GM18520 (cell line): ENCODE measurements around the gene DLG2.

Source experiments
- ATAC-seq: cut with Tn5 transposase; IDR thresholded peaks from one replicate; pipeline ENCODE4 v1.9.1; 2021; ENCODE audit not compliant: unreplicated experiment

DLG2 gene

DNA sequence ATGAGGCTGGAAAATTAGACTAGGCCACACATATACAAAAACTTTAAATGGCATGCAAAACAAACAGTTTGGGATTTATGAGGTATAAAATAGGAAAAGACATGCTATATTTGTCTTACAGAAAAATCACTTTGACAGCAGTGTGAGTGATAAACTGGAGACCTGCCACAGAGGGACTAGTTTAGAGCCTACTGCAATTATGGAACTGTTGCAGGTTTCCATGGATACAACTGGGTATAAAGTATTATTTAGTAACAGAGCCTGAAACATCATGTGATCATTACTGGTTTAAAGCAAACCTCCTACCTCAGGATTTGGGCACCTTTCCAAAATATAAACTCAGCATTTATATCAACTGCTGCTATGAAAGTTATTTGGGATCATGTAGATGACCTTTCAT, 1032.5 kb downstream of the DLG2 start:
- ATAC-seq: no peak

DNA sequence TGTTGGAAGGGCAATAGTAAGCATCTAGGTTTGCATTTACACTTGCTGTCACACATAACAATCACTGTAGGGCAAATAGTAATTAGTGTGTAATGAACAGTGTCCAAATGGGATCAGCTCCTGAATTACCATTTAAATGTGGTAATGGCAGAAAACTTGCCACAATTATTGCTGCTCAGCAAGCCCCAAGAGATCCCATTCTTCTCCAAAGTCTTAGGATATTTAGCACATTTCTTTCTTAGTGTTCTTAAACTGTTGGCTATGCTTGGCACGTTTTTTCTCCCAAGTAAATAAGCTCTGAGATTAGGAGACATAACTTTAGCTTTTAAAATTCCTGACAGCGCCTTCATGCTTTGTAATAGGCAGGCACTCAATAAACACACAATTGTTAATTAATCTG, 1037.0 kb downstream of the DLG2 start:
- ATAC-seq: no peak

GRCh38 chr11:84588131-84588829, 1038.9 kb downstream of the DLG2 start:
- no peak for ATAC-seq

DNA sequence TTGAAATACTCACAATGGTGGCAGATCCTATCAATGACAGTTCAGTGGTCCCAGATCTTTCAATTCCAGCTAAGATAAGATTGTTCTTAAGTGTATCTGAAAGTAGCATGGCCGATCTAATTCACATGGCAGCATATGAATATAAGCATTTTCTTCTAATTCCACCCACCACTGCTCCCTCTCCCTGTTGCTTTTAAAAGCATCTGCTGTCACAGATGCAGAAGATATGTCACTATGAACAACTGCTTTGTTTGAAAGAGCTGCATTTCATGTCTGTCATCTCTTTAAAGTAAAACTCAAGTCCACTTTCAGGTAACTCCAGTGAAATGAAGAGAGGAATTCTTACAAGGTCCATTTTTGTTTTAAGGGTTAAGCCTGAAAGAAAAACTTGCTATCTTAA, 1044.0 kb downstream of the DLG2 start:
- no peak for ATAC-seq

DNA sequence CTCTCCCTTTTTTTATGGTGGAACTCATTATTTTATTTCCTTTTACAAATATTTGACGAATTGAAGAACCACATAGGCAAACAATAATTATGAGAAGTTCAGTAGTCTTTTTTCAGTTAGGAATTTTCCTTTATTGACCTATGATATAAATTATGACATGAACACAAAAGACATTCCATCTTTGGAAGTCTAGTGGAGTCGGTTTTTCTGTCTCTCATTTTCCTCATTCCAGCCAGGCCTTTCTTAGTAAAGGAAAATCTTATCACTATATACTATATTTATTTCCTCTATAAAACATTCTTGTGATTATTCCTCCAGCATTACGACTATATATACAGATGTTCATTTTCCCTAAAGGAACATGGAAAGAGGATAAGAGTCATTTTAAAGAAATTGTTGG, 1046.1 kb downstream of the DLG2 start:
- ATAC-seq: no peak

GRCh38 chr11:84580428-84580827, 1046.7 kb downstream of the DLG2 start:
- no peak for ATAC-seq

GRCh38 chr11:84573868-84574267, 1053.3 kb downstream of the DLG2 start:
- ATAC-seq: no peak

- no peak for ATAC-seq
These were observed 1060.5 kb downstream of the DLG2 start for GRCh38 chr11:84566671-84567070.

DNA sequence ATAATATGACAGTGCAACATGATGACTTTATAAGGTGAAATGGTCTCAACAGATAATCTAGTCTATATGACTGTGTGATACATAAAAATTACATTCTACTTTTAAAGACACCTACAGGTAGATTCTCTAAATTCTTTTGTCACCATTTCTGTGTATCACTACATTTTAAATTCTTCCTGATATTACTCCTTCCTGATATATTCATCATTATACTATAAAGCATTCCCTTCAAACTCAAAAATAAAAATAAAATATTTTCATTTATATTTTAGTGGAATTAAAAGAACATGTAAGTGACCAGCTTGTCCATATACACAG, 1062.3 kb downstream of the DLG2 start:
- no peak for ATAC-seq

DNA sequence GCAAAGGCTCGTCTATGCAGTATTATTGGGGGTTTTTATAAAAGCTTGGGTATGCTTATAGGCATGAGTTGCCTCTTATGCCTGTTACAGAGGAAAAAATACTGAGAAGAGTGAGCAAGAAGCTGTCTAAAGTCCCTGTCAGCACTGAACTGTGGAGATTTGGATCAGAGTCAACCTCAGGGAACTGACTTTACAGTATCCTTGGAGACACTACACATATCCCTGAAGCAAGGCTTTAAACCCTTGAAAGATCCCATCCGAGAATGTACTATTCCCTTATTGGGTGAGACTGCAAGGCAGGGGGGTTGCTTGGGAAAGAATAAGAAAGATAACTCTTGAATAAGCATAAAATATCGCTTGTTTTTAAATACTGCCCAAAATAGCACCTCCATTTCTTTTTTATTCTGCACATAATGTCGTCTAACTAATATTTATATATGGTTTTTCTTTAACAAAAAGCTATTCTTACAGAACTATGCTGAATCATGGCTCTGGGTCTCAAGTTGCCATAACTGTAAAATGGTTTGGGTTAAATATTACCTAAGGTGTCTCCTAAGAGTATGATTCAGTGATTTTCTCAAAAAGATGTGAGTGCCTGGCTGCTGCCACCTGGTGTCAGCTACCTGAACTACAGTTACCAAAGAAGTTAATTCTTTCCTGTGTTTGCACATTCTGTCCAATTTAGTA, 1062.8 kb downstream of the DLG2 start:
- ATAC-seq: peak; percentile 77

DNA sequence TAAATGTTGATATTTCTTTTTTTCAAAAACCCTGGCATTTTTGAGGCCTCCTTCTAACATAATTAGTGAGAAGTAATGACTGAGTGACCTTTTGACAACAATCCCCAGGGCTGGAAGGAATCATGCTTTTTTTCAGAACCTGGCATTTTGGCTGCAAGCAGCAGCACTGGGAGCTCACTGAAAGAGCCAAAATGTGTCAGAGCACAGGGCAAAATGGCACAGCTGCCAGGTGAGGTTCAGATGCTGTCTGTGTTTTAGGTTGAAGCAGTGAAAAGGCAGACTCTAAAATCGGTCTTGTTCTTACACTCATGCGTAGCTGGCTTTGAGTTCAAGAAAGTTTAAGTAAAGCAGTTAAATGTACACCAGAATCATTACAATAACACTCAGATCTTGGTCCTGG, 1063.8 kb downstream of the DLG2 start:
- ATAC-seq: no peak

DNA sequence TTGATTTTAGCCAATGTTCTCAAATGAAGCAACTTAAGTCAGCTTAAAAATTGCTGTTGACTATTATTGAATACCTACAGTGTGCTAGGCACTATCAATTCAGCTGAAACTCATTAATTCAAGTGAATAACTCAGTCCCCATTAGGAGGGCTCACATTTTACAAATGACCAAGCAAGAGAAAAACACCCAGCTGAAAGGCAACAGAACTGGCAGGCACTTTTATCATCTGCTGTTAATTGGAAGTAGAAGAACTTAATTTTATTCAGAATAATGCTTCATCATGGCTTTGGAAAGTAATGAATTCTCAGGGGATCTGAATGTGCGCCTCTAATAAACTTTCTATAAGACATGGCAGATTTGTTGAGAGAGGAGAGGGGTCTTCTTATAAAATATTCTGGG, 1066.9 kb downstream of the DLG2 start:
- no peak for ATAC-seq

GRCh38 chr11:84558085-84558905, 1068.8 kb downstream of the DLG2 start:
- peak; percentile 89 for ATAC-seq

- ATAC-seq: no peak
These were observed 1074.4 kb downstream of the DLG2 start for GRCh38 chr11:84552791-84553190.

DNA sequence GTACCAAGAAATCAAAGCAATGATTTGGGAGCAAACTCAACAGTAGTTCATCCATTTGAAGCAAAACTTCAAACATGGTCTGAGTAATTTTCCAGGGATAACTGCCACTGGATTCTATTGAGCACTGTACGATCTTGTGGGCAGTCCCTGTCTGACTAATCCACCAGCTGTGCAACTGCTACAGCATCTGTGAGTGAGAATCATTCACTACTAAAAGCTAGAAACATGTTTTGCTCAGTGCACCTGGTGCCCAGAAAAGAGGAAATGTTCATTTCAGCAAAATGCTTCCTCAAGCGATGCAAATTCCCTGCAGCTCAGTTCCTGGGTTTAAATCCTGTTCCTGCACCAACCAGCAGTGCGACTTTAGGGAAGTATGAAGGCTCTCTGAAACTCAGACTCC, 1077.9 kb downstream of the DLG2 start:
- ATAC-seq: peak; percentile 86

DNA sequence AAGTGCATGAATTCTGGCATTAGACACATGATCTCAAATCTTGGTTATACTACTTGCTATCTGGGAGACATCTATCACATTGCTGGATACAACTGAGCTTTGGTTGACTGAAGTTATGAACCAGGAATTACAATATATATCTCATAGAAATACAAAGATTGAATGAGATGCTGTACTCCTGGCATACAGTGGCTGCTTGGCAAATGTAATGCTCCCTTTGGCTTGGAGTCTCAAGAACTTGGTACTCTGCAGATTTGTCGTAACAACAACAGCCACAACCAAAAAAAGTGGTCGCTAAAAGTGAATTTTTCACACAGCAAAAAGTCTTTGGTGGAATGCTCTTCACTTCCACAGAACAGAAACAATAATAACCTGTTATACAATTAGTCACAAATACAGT, 1082.6 kb downstream of the DLG2 start:
- no peak for ATAC-seq

- ATAC-seq: no peak
These were observed 1083.6 kb downstream of the DLG2 start for GRCh38 chr11:84543367-84544159.

GRCh38 chr11:84541731-84542340, 1085.3 kb downstream of the DLG2 start:
- no peak for ATAC-seq

DNA sequence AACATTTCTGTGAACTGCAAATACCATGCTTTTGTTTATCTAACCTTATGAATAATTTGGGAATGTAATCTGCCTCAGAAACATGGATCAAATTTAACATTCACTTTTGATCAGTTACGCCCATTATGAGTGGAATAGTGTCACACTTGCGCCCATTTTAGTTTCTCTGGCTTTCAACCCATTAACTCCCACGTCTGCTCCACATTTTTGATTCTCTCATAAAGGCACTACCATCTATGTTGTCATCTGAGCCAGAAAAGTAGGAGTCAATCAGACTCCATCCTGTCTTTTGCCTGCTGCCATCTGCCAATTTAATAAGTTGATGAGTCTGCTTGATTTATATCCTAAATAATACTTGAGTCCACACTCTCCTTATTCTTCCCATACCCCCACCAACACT, 1090.7 kb downstream of the DLG2 start:
- no peak for ATAC-seq

DNA sequence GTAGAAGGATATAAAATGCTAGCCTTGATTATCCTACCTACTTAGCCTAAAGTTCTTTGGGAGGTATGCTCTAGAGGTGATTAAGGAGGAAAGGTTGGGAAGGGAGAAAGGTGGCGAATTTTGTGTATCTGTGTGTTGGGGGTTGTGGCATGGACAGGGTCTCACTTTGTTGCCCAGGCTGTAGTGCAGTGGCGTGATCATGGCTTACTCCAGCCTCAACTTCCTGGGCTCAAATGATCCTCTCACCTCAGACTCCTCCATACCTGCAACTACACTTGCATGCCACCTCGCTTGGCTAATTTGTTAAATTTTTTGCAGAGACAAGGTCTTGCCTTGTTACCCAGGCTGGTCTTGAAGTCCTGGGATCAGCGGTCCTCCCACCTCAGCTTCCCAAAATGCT, 1094.8 kb downstream of the DLG2 start:
- ATAC-seq: no peak

GRCh38 chr11:84526250-84526649, 1100.9 kb downstream of the DLG2 start:
- no peak for ATAC-seq
